C4-2B (cell line): ENCODE data around the gene KCNJ6.
"Not testable (repeated sequence)": the region's sequence is repeated elsewhere in the genome, so short reads cannot be mapped to it uniquely, and the experiment has no call there.

Source experiments
- H3K27ac ChIP-seq: fragments of 450-650 bp; 2 replicates; pipeline ENCODE4 v1.5.1; 2017
- ZFX ChIP-seq: fragments of 450-650 bp; IDR thresholded peaks from 2 replicates; pipeline ENCODE4 v1.6.1; 2017
- TF ChIP-seq, protein P1 (sequence below): fragments of 450-650 bp; conservative IDR thresholded peaks from 2 replicates; pipeline ENCODE4 v1.5.1; 2017; ENCODE audit warnings: mild to moderate bottlenecking

The KCNJ6 gene

DNA sequence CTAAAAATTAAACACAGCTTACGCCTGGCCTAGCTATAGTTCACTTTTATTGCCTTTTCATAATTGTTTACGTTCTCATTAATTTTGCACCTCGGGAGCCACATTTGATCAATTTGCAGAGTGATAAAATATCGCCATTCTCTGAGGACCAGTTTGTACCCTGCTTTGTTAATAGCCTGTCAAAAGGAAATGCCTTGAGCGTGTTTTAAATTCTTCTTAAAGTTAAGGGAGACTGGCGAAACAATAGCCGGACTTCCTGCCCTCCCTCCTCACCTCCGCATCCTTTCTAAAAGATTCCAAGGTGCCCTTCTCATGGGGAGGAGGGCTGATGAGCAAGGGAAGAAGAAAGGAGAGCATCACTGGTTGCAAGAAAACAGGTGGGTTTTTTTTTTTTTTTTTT, 271.6 kb downstream of the KCNJ6 start:
- TF ChIP-seq, protein P1, sequence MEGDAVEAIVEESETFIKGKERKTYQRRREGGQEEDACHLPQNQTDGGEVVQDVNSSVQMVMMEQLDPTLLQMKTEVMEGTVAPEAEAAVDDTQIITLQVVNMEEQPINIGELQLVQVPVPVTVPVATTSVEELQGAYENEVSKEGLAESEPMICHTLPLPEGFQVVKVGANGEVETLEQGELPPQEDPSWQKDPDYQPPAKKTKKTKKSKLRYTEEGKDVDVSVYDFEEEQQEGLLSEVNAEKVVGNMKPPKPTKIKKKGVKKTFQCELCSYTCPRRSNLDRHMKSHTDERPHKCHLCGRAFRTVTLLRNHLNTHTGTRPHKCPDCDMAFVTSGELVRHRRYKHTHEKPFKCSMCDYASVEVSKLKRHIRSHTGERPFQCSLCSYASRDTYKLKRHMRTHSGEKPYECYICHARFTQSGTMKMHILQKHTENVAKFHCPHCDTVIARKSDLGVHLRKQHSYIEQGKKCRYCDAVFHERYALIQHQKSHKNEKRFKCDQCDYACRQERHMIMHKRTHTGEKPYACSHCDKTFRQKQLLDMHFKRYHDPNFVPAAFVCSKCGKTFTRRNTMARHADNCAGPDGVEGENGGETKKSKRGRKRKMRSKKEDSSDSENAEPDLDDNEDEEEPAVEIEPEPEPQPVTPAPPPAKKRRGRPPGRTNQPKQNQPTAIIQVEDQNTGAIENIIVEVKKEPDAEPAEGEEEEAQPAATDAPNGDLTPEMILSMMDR, result no peak
- TF ChIP-seq ZFX, result no peak
- H3K27ac ChIP-seq, result no peak overlapping the region

DNA sequence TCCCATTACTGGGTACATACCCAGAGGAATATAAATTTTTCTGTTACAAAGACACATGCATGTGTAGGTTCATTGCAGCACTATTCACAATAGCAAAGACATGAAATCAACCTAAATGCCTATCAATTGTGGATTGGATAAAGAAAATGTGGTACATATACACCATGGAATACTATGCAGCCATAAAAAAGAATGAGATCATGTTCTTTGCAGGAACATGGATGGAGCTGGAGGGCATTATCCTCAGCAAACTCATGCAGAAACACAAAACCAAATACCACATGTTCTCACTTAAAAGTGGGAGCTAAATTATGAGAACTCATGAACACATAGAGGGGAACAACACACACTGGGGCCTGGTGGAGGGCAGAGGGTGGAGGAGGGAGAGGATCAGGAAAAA, 272.4 kb downstream of the KCNJ6 start:
- not testable (repeated sequence) for H3K27ac ChIP-seq

DNA sequence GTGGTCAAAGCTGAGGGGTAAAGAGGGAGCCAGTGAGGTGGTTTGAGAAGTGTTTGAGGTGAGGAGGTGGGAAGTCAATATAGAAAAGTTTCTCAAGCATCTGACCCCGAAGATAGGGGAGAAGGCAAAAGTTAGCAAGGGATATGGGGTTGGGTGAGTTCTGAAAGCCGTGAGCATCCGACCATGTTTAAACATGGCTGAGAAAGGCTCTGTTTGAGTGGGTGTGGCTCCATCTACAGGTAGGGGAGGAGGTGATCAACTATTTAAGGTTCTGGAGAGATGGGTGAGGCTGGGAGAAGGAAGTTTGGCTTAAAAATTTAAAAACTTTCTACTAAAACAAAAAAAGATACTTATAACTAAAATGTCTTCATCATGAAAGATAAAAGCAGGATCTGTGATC, 273.8 kb downstream of the KCNJ6 start:
- TF ChIP-seq, protein P1, result peak; percentile 58
- no peak for TF ChIP-seq ZFX

DNA sequence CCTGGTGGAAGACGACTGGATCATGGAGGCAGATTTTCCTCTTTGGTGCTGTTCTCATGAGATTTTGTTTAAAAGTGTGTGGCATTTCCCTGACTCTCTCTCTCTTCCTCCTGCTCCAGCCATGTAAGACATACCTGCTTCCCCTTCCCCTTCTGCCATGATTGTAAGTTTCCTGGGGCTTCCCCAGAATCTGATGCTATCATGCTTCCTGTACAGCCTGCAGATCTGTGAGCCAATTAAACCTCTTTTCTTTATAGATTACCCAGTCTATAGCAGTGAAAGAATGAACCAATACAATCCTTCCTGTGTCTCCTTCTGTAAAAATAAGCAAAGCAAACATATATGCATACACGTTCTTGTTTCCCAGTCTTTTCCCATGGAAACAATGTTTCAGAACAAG, 276.5 kb downstream of the KCNJ6 start:
- TF ChIP-seq ZFX, result no peak
- TF ChIP-seq, protein P1, result no peak
- no peak overlapping the region for H3K27ac ChIP-seq

More for the DNA sequence above, 273.8 kb downstream of the KCNJ6 start:
- no peak overlapping the region for H3K27ac ChIP-seq

DNA sequence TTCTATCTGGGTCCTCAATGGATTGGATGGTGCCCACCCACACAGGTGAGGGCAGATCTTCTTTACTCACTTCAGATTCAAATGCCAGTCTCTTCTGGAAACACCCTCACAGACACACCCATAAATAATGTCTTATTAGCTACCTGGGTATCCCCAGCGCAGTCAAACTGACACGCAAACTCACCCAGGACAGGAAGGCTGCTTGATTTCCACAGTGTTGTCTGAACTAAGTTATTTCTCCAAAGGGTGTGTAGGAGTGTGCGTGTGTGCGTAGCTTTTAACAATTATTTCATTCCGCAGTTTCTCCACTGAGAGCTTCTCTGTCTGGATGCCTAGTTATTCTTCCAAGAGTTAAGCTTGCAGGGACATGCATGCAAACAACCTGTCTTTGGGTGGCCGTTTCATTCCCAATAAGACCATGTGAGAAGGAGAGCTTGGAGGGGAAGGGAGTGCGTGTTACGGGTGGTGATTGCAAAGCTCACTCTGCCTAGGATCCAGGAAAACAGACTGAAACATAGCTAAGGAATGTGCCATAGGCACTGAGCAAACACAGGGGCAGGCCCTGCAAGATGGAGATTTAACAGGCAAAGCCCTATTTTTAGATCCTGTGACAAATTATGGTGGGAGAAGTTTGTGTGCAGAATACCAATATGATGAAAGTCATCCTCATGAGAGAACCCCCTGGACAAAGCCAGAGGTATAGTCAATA, 280.0 kb downstream of the KCNJ6 start:
- no peak for TF ChIP-seq ZFX
- TF ChIP-seq, protein P1, result no peak
- no peak overlapping the region for H3K27ac ChIP-seq

DNA sequence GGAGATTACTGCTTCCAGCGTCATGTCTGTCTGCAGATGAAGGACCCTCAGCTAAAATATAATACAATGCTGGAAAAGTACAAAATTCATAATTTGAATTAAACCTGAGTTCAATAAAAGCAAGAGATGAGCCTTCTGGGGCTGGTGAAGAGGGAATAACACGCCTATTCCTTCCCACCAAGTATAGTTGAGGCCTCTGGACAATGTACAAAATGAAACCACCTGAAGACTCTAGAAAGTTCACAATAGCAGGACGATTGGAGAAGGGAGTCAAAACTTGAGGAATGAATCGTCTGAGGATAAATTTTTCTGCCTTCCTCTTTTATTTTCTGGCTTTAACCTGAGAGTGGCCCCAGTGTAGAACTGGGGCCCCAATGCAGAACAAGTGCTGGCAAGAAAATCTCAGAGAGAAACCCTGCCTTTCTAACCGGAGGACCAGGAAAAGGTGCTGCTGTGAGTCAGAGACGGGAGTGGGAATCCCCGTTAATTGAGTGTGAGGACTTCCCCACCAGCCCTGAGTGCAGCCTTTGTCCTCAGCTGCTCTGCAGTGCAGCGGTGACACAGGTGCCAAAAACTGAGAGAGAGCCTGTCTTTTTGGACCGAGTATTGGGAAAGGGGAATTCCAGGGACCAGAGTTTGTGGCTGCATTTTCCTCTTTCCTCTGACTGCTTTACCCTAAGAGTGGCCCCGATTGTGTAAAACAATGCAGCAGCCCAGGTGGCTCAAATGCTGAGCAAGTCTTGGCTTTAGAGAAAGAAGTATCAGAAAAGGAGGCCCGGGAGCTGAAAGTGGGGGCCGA, 284.7 kb downstream of the KCNJ6 start:
- TF ChIP-seq ZFX, result no peak
- TF ChIP-seq, protein P1, result no peak
- H3K27ac ChIP-seq, result no peak overlapping the region

DNA sequence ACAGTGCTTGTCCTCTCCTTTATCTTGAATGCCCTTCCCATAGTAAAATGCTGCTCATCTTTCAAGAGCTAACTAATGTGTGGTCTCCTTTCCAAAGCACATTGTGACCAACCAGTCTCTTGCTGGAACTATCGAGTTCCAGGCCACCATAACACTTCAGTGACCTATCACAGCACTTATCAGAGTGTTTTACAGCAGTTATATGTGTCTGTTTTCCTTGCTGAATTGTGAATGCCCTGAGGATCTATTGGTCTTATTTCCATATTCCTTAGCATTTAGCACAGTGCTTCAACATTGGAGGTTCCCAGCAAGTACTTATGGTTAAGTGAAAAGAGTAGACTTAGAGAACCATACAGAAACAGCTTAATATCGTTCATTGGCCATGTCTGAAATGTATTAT, 285.4 kb downstream of the KCNJ6 start:
- no peak overlapping the region for H3K27ac ChIP-seq
- TF ChIP-seq ZFX, result no peak
- TF ChIP-seq, protein P1, result no peak
